ENCODE results near the gene PTPRC. TPM values are rescaled to one million over a fixed set of nuclear protein-coding genes. Genes with fewer than 3 reads are reported as not detected.

The PTPRC gene
- total and polyA plus RNA-seq, 9 donors = 1.9 to 17.5 (median 6.9) TPM

DNA sequence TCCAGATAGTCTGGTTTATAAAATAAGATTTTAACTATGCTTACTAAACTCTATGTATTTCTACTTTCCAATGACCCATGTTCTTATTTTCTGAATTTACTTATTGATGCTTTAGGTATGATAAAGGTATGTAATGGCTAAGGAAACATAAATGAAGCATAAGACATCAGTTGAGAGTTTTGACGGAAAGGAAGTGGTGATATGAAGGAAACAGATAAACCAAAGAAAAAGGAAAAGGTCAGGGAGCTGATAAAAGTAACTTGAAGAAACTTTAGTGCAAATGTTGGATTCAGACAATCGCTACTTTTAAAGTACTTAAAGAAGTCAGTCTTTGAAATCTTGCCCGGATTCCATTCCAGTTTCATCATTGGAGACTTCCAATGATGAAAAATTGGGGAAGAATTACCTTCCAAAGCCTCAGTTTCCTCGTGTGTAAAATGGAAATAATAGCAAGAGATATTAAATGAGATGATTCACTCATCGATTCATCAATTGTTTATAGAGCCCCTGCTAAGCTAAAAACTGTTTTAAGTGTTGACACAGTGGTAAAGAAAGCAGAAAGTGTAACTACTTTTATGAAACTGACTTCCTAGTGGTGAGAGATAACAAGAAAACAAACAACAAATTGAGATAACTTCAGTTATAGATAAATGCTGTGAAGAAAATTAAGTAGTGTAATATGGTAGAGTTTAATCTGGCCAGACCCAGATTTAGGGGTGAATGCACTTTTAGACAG is 10.6 kb downstream of the PTPRC start:
- Histone ChIP-seq H3K27me3 (no peaks in the 10 kb centered on the region), H3K4me1 (ENCODE audit: insufficient read depth) (no peaks in the 10 kb centered on the region), H3K27ac (no peak overlapping the region), H3K4me3 (no peak overlapping the region), H3K36me3 (no peaks in the 10 kb centered on the region), H3K9me3 (no peaks in the 10 kb centered on the region)
- 87 to 91% (median 88%) methylated on average over 5 of the region's 5 CpGs for WGBS, 3 donors
- intact Hi-C loops (cut with DNase I) = no loop called here
- no peak for DNase-seq
- no peak for TF ChIP-seq POLR2A (IDR thresholded peaks at IDR 0.05)
- TF ChIP-seq, protein P1, sequence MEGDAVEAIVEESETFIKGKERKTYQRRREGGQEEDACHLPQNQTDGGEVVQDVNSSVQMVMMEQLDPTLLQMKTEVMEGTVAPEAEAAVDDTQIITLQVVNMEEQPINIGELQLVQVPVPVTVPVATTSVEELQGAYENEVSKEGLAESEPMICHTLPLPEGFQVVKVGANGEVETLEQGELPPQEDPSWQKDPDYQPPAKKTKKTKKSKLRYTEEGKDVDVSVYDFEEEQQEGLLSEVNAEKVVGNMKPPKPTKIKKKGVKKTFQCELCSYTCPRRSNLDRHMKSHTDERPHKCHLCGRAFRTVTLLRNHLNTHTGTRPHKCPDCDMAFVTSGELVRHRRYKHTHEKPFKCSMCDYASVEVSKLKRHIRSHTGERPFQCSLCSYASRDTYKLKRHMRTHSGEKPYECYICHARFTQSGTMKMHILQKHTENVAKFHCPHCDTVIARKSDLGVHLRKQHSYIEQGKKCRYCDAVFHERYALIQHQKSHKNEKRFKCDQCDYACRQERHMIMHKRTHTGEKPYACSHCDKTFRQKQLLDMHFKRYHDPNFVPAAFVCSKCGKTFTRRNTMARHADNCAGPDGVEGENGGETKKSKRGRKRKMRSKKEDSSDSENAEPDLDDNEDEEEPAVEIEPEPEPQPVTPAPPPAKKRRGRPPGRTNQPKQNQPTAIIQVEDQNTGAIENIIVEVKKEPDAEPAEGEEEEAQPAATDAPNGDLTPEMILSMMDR (IDR thresholded peaks at IDR 0.05) = no peak

DNA sequence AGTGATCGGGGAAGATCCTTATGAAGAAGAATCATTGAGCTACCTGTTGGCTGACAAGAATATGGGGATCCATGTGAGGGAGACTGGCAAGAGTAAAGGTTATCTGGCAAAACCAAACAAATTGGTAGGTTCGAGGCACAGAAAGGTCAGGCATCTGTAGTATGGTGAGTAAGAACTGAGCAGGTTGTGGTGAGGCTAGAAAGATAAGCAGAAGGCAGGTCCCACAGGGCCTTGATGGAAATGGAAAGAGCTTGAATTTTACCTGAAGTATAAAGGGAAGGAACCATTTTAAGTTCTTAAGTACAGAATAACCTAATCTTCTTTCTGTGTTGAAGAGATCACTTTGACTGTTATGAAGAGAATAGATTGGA is 11.1 kb downstream of the PTPRC start:
- no peaks in the 10 kb centered on the region for H3K36me3 ChIP-seq

DNA sequence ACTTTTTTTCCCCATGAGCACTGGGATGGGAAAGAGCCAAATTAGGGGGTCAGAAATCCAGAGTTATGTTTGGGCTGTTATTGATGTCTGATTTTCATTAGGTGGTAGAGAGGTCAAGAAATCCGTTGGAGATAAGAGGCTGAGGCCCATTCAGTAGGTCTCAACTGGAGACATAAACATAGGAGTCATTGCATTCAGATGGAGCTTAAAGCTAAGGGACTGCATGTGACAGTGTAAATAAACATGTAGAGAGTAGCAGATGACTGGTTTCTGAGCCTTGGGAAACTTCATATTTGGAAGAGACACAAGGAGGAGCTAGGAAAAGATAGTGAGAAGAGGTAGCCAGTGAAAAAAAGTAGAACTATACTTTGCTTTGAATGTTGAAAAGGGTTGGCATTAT is 11.7 kb downstream of the PTPRC start:
- no peaks in the 10 kb centered on the region for H3K4me1 ChIP-seq (ENCODE audit: insufficient read depth)
- TF ChIP-seq POLR2A (IDR thresholded peaks at IDR 0.05) = no peak
- no peak for TF ChIP-seq EP300 (IDR thresholded peaks at IDR 0.05)
- TF ChIP-seq, protein P1 (IDR thresholded peaks at IDR 0.05) = no peak
- no peaks in the 10 kb centered on the region for H3K36me3 ChIP-seq
- 0 to 83% (median 0%) methylated on average over 1 of the region's 1 CpG for WGBS, 3 donors
- H3K9me3 ChIP-seq = no peaks in the 10 kb centered on the region
- DNase-seq = no peak
- no peak overlapping the region for H3K27ac ChIP-seq
- H3K4me3 ChIP-seq = no peak overlapping the region
- no peaks in the 10 kb centered on the region for H3K27me3 ChIP-seq
- intact Hi-C loops (cut with DNase I) = no loop called here

More for the DNA sequence above, 11.1 kb downstream of the PTPRC start:
- 90 to 91% (median 90%) methylated on average over 2 of the region's 2 CpGs for WGBS, 3 donors
- H3K4me1 ChIP-seq (ENCODE audit: insufficient read depth) = no peaks in the 10 kb centered on the region
- H3K27ac ChIP-seq = no peak overlapping the region
- TF ChIP-seq, protein P1 (IDR thresholded peaks at IDR 0.05) = no peak
- TF ChIP-seq POLR2A (IDR thresholded peaks at IDR 0.05) (no peak), EP300 (IDR thresholded peaks at IDR 0.05) (no peak)
- intact Hi-C loops (cut with DNase I) = no loop called here
- no peak for DNase-seq
- no peaks in the 10 kb centered on the region for H3K27me3 ChIP-seq
- H3K9me3 ChIP-seq = no peaks in the 10 kb centered on the region
- H3K4me3 ChIP-seq = no peak overlapping the region

DNA sequence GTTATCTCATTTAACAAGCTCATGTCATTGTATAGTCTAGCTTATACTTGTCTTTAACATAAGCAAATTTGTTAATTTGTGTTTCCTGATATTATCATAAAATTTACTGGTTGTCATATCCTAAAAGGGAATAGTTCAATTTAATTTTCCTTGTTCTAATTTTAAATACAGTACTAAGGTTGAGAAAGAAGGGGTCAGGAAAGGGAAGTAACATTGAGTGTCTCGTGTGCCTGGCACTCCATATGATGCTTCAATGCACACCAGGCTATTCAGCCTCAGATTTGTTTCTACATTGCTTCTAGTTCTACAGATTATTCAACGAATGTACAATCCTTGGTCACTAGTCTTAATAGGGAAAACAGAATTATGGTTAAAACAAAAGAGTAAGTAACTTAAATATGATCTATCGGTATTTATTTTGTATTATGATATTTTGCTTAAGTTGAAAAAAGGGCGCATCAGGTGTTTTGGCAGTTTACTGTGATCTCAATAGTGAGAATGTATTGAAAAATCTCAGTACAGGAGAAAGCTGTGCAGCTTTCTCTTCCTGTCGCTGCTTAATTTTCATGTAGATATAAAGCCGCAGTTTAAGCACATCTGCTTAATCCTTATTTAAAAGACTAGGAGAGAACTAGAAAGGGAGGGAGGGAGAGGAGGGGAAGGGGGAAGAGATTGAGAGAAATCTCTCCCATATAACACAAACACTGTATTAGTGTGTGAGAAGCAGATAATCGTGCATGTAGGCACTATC is 13.0 kb downstream of the PTPRC start:
- DNase-seq = no peak
- Histone ChIP-seq H3K27ac (no peak overlapping the region), H3K27me3 (no peaks in the 10 kb centered on the region), H3K9me3 (no peaks in the 10 kb centered on the region), H3K4me1 (ENCODE audit: insufficient read depth) (no peaks in the 10 kb centered on the region), H3K36me3 (no peaks in the 10 kb centered on the region), H3K4me3 (no peak overlapping the region)
- WGBS, 3 donors = 79 to 84% (median 80%) methylated on average over 7 of the region's 7 CpGs
- intact Hi-C loops (cut with DNase I) = no loop called here
- TF ChIP-seq, protein P1 (IDR thresholded peaks at IDR 0.05) = no peak
- TF ChIP-seq POLR2A (IDR thresholded peaks at IDR 0.05) = no peak
- no peak for TF ChIP-seq EP300 (IDR thresholded peaks at IDR 0.05)

Measured in ovary (tissue), 9 donors.